Suprapubic skin (tissue), 4 donors: ENCODE results near the gene BTBD1.

Source experiments
- EP300 ChIP-seq: sonication (generic); formaldehyde crosslinking; IDR thresholded peaks from one replicate; pipeline ENCODE4 v1.6.1; 2017; ENCODE audit warnings: antibody characterized with exemption
- POLR2A ChIP-seq, 2 donors: fragments of 450-650 bp; IDR thresholded peaks; one replicate each; pipeline ENCODE4 v1.6.1; 2017; ENCODE audit warnings: antibody characterized with exemption in 2 of 2, mild to moderate bottlenecking in 2 of 2, moderate library complexity in 2 of 2
- POLR2AphosphoS5 ChIP-seq, 3 donors: sonication (generic); formaldehyde crosslinking; IDR thresholded peaks; one replicate each; pipeline ENCODE4 v1.6.1; 2017; ENCODE audit warnings: antibody characterized with exemption in 3 of 3
- TF ChIP-seq, protein P1 (sequence below), 2 donors: fragments of 200-600 bp in 1 of 2; fragments of 450-650 bp in 1 of 2; sonication (generic) in 1 of 2; IDR thresholded peaks; one replicate each; pipeline ENCODE4 v1.5.1; 2016 to 2019; ENCODE audit warnings: antibody characterized with exemption in 2 of 2, mild to moderate bottlenecking in 1 of 2, moderate library complexity in 1 of 2

GRCh38 chr15:83053151-83053550, 13.9 kb downstream of the BTBD1 start:
- no peak for TF ChIP-seq POLR2AphosphoS5 (IDR thresholded peaks at IDR 0.05)
- no peak for TF ChIP-seq POLR2A (IDR thresholded peaks at IDR 0.05)
- TF ChIP-seq, protein P1, sequence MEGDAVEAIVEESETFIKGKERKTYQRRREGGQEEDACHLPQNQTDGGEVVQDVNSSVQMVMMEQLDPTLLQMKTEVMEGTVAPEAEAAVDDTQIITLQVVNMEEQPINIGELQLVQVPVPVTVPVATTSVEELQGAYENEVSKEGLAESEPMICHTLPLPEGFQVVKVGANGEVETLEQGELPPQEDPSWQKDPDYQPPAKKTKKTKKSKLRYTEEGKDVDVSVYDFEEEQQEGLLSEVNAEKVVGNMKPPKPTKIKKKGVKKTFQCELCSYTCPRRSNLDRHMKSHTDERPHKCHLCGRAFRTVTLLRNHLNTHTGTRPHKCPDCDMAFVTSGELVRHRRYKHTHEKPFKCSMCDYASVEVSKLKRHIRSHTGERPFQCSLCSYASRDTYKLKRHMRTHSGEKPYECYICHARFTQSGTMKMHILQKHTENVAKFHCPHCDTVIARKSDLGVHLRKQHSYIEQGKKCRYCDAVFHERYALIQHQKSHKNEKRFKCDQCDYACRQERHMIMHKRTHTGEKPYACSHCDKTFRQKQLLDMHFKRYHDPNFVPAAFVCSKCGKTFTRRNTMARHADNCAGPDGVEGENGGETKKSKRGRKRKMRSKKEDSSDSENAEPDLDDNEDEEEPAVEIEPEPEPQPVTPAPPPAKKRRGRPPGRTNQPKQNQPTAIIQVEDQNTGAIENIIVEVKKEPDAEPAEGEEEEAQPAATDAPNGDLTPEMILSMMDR (IDR thresholded peaks at IDR 0.05), result no peak
- TF ChIP-seq EP300, result no peak
